ENCODE results near the gene ATAD3C.
A peak's percentile ranks its signal among the peaks of the same experiment; 100 is the strongest.

GRCh38 chr1:1406821-1407635, 42.5 kb upstream of the ATAD3C start, which contains the start of gene MRPL20:
- no peak for TF ChIP-seq CTCF (IDR thresholded peaks at IDR 0.05)
- TF ChIP-seq POLR2A (IDR thresholded peaks at IDR 0.05) = peak; percentile 51 to 80
- TF ChIP-seq EP300 (IDR thresholded peaks at IDR 0.05) = no peak
- peak; percentile 87 to 96 (median 94) for TF ChIP-seq POLR2AphosphoS5 (IDR thresholded peaks at IDR 0.05)

Measured in sigmoid colon (tissue), 4 donors.